Neural progenitor cell (in vitro differentiated cells): ENCODE results near the gene PCK1. TPM values are rescaled to one million over a fixed set of nuclear protein-coding genes. Genes with fewer than 3 reads are reported as not detected.
A peak's percentile ranks its signal among the peaks of the same experiment; 100 is the strongest.

Source experiments
- DNase-seq: peaks from one replicate; pipeline ENCODE4 v3.0.0-alpha.2; 2016; ENCODE audit warnings: low spot score
- H2AFZ ChIP-seq: fragments of 200-600 bp; sonication (generic); replicated peaks from 2 replicates; pipeline ENCODE4 v1.6.1; 2016; ENCODE audit warnings: antibody characterized with exemption
- H3F3A ChIP-seq: fragments of 200-600 bp; sonication (generic); 2 replicates; pipeline ENCODE4 v1.6.1; 2016; ENCODE audit warnings: antibody characterized with exemption, low read depth
- H3K27ac ChIP-seq: fragments of 200-600 bp; sonication (generic); 2 replicates; pipeline ENCODE4 v1.5.1; 2016; ENCODE audit warnings: mild to moderate bottlenecking
- H3K27me3 ChIP-seq: fragments of 200-600 bp; sonication (generic); 2 replicates; pipeline ENCODE4 v1.6.1; 2016; ENCODE audit warnings: mild to moderate bottlenecking, moderate library complexity
- H3K36me3 ChIP-seq: fragments of 200-600 bp; sonication (generic); 2 replicates; pipeline ENCODE4 v1.5.1; 2016
- H3K4me1 ChIP-seq: fragments of 200-600 bp; sonication (generic); 2 replicates; pipeline ENCODE4 v1.6.1; 2016; ENCODE audit warnings: mixed run types
- H3K4me2 ChIP-seq: fragments of 200-600 bp; sonication (generic); 2 replicates; pipeline ENCODE4 v1.6.1; 2016
- H3K4me3 ChIP-seq: fragments of 200-600 bp; sonication (generic); 2 replicates; pipeline ENCODE4 v1.5.1; 2016
- H3K79me2 ChIP-seq: fragments of 200-600 bp; sonication (generic); 2 replicates; pipeline ENCODE4 v1.6.1; 2016; ENCODE audit warnings: low read depth
- H3K9ac ChIP-seq: fragments of 200-600 bp; sonication (generic); 2 replicates; pipeline ENCODE4 v1.6.1; 2016
- H3K9me3 ChIP-seq: fragments of 200-600 bp; sonication (generic); 2 replicates; pipeline ENCODE4 v1.5.1; 2016; ENCODE audit warnings: low read depth
- H4K20me1 ChIP-seq: fragments of 200-600 bp; sonication (generic); 2 replicates; pipeline ENCODE4 v1.6.1; 2016; ENCODE audit warnings: low read depth
- H3K27ac Mint-ChIP-seq: 3 replicates; pipeline ENCODE4 v1.8.0; 2021; ENCODE audit warnings: mixed read lengths
- H3K27me3 Mint-ChIP-seq: 2 replicates; pipeline ENCODE4 v1.8.0; 2022; ENCODE audit warnings: low read depth, mild to moderate bottlenecking, inconsistent platforms, moderate library complexity, mixed read lengths; ENCODE audit not compliant: insufficient read depth
- H3K36me3 Mint-ChIP-seq: 3 replicates; pipeline ENCODE4 v1.8.0; 2021; ENCODE audit warnings: mixed read lengths
- H3K4me1 Mint-ChIP-seq: 3 replicates; pipeline ENCODE4 v1.8.0; 2021; ENCODE audit warnings: mixed read lengths
- H3K4me3 Mint-ChIP-seq: 3 replicates; pipeline ENCODE4 v1.8.0; 2021; ENCODE audit warnings: mild to moderate bottlenecking, moderate library complexity, mixed read lengths
- H3K9me3 Mint-ChIP-seq: 3 replicates; pipeline ENCODE4 v1.8.0; 2020; ENCODE audit warnings: mixed read lengths
- EZH2 ChIP-seq: fragments of 200-600 bp; sonication (generic); IDR thresholded peaks from 2 replicates; pipeline ENCODE4 v1.6.1; 2017; ENCODE audit warnings: antibody characterized with exemption, mild to moderate bottlenecking, moderate library complexity
- EZH2phosphoT487 ChIP-seq: fragments of 200-600 bp; sonication (generic); IDR thresholded peaks from 2 replicates; pipeline ENCODE4 v1.6.1; 2017; ENCODE audit warnings: antibody characterized with exemption
- total RNA-seq: library from RNA; depleted of rRNA; stranded (reverse); fragments of >200 nt; gene quantifications from 2 replicates; pipeline ENCODE4 v1.2.3, GENCODE V29; 2015; ENCODE audit warnings: low replicate concordance
- TF ChIP-seq, protein P1 (sequence below): fragments of 200-600 bp; sonication (generic); IDR thresholded peaks from 2 replicates; pipeline ENCODE4 v1.5.1; 2017; ENCODE audit warnings: antibody characterized with exemption, mild to moderate bottlenecking

PCK1 gene
- total RNA-seq, 1 donor from 2014 or later, result not detected

- Histone ChIP-seq H3K79me2 (no peaks in the 10 kb centered on the region), H3K9me3 (no peaks in the 10 kb centered on the region), H3K4me1 (peaks cover 16% of the 10 kb centered on the region), H3K36me3 (no peaks in the 10 kb centered on the region), H3K27ac (no peak overlapping the region), H3K4me3 (no peak overlapping the region), H3K9ac (no peak overlapping the region), H4K20me1 (no peaks in the 10 kb centered on the region), H3K27me3 (no peaks in the 10 kb centered on the region), H3K4me2 (no peak overlapping the region), H3F3A (peaks cover 20% of the 10 kb centered on the region), H2AFZ (peak overlapping the region; percentile 76)
- DNase-seq, result no peak
- Mint-ChIP-seq H3K27ac (peak overlapping the region; percentile 24), H3K27me3 (peaks cover 4% of the 10 kb centered on the region), H3K36me3 (no peaks in the 10 kb centered on the region), H3K4me1 (peaks cover 19% of the 10 kb centered on the region), H3K4me3 (no peak overlapping the region), H3K9me3 (no peaks in the 10 kb centered on the region)
- no peak for TF ChIP-seq EZH2
- TF ChIP-seq, protein P1, sequence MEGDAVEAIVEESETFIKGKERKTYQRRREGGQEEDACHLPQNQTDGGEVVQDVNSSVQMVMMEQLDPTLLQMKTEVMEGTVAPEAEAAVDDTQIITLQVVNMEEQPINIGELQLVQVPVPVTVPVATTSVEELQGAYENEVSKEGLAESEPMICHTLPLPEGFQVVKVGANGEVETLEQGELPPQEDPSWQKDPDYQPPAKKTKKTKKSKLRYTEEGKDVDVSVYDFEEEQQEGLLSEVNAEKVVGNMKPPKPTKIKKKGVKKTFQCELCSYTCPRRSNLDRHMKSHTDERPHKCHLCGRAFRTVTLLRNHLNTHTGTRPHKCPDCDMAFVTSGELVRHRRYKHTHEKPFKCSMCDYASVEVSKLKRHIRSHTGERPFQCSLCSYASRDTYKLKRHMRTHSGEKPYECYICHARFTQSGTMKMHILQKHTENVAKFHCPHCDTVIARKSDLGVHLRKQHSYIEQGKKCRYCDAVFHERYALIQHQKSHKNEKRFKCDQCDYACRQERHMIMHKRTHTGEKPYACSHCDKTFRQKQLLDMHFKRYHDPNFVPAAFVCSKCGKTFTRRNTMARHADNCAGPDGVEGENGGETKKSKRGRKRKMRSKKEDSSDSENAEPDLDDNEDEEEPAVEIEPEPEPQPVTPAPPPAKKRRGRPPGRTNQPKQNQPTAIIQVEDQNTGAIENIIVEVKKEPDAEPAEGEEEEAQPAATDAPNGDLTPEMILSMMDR, result no peak
- TF ChIP-seq EZH2phosphoT487, result no peak
Observed at GRCh38 chr20:57523782-57524181, 37.1 kb upstream of the PCK1 start.

- no peak for DNase-seq
Observed at GRCh38 chr20:57524511-57525176, 36.3 kb upstream of the PCK1 start, which contains the start of gene CTCFL. CTCFL (minus strand) TSS chr20:57525140; CDS start chr20:57524205, 935 bp downstream.

GRCh38 chr20:57525328-57526086 is 35.4 kb upstream of the PCK1 start:
- no peak overlapping the region for H3K4me3 ChIP-seq

More at GRCh38 chr20:57524511-57525176, 36.3 kb upstream of the PCK1 start, which contains the start of gene CTCFL:
- peak within 1 kb of the TSS; percentile 24 for H3K27ac Mint-ChIP-seq
- H3K4me1 ChIP-seq, result peaks cover 16% of the 10 kb centered on the region
- H3K27me3 ChIP-seq, result no peaks in the 10 kb centered on the region
- H3K4me2 ChIP-seq, result no peak within 1 kb of the TSS
- H3K4me3 Mint-ChIP-seq, result no peak within 1 kb of the TSS
- H3K36me3 Mint-ChIP-seq, result no peaks in the 10 kb centered on the region
- H2AFZ ChIP-seq, result peak within 1 kb of the TSS; percentile 76
- H3K36me3 ChIP-seq, result no peaks in the 10 kb centered on the region
- H3F3A ChIP-seq, result peaks cover 20% of the 10 kb centered on the region
- H3K79me2 ChIP-seq, result no peaks in the 10 kb centered on the region
- no peak within 1 kb of the TSS for H3K4me3 ChIP-seq
- peaks cover 4% of the 10 kb centered on the region for H3K27me3 Mint-ChIP-seq
- H3K4me1 Mint-ChIP-seq, result peaks cover 19% of the 10 kb centered on the region
- H3K9me3 ChIP-seq, result no peaks in the 10 kb centered on the region
- no peaks in the 10 kb centered on the region for H4K20me1 ChIP-seq
- H3K9ac ChIP-seq, result no peak within 1 kb of the TSS
- TF ChIP-seq EZH2, result no peak
- H3K9me3 Mint-ChIP-seq, result no peaks in the 10 kb centered on the region
- H3K27ac ChIP-seq, result no peak within 1 kb of the TSS

More at GRCh38 chr20:57525328-57526086, 35.4 kb upstream of the PCK1 start:
- Histone ChIP-seq H3K36me3 (no peaks in the 10 kb centered on the region), H3K27me3 (no peaks in the 10 kb centered on the region), H3K9ac (no peak overlapping the region), H3K27ac (no peak overlapping the region), H3F3A (peaks cover 20% of the 10 kb centered on the region), H2AFZ (no peak overlapping the region), H3K79me2 (no peaks in the 10 kb centered on the region), H3K4me1 (peaks cover 16% of the 10 kb centered on the region), H3K9me3 (no peaks in the 10 kb centered on the region), H3K4me2 (no peak overlapping the region), H4K20me1 (no peaks in the 10 kb centered on the region)
- Mint-ChIP-seq H3K9me3 (no peaks in the 10 kb centered on the region), H3K27ac (no peak overlapping the region), H3K4me1 (peaks cover 19% of the 10 kb centered on the region), H3K36me3 (no peaks in the 10 kb centered on the region), H3K27me3 (peaks cover 4% of the 10 kb centered on the region), H3K4me3 (no peak overlapping the region)
- TF ChIP-seq EZH2phosphoT487, result no peak
- TF ChIP-seq EZH2, result no peak
- TF ChIP-seq, protein P1, result no peak
- no peak for DNase-seq
